ENCODE data around the gene MBD3.

The MBD3 gene

DNA sequence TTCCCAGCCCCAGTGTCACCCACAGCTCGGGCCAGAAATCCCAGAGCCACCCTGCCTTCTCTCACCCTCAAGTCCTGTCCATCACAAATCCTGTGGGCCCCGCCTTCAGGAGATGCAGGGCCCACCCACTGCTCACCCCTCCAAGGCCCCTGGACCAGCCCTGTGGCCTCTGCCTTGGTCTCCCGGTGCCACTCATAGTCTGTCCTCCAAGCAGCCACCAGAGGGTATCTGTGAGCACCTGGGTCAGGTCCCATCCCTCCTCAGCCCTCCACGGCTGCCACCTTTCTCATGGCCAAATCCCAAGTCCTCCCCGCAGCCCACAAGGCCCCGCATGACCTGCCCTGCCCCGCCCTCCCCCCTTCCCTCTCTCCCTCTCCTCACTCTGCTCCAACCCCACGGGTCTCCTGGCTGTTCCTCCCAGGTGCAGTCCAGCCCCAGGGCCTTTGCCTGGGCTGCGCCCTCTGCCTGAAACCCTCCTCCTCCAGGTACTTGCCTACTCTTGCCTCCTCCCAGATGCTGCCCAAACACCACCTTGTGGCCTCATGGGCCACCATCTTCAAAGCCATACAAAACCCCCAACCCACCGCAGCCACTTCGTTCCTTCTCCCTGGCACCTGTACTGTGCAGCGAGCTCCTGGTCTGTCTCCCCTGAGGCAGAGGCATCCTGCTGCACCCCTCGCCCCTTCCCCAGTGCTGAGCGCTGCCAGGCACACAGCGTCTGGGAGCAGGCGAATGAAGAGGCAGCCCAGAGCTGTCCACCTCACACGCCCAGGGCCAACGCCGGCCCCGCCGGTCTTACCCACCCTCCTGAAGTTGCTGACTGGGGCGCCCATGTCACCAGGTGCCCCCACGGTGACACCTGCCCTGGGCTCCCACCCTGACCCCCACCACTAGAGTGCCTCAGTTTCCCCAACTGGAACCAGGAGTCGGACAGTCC lies 25.8 kb upstream of the MBD3 start:
- Mint-ChIP-seq H3K36me3 (ENCODE audit: low read depth) (peaks cover 63% of the 10 kb centered on the region), H3K9me3 (no peaks in the 10 kb centered on the region), H3K27ac (peak overlapping the region; percentile 89), H3K4me3 (no peak overlapping the region), H3K4me1 (peaks cover 7% of the 10 kb centered on the region), H3K27me3 (ENCODE audit: low read depth, poor library complexity) (peaks cover 7% of the 10 kb centered on the region)
- TF ChIP-seq, protein P1, sequence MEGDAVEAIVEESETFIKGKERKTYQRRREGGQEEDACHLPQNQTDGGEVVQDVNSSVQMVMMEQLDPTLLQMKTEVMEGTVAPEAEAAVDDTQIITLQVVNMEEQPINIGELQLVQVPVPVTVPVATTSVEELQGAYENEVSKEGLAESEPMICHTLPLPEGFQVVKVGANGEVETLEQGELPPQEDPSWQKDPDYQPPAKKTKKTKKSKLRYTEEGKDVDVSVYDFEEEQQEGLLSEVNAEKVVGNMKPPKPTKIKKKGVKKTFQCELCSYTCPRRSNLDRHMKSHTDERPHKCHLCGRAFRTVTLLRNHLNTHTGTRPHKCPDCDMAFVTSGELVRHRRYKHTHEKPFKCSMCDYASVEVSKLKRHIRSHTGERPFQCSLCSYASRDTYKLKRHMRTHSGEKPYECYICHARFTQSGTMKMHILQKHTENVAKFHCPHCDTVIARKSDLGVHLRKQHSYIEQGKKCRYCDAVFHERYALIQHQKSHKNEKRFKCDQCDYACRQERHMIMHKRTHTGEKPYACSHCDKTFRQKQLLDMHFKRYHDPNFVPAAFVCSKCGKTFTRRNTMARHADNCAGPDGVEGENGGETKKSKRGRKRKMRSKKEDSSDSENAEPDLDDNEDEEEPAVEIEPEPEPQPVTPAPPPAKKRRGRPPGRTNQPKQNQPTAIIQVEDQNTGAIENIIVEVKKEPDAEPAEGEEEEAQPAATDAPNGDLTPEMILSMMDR (IDR thresholded peaks at IDR 0.05): no peak
- DNase-seq: no peak

DNA sequence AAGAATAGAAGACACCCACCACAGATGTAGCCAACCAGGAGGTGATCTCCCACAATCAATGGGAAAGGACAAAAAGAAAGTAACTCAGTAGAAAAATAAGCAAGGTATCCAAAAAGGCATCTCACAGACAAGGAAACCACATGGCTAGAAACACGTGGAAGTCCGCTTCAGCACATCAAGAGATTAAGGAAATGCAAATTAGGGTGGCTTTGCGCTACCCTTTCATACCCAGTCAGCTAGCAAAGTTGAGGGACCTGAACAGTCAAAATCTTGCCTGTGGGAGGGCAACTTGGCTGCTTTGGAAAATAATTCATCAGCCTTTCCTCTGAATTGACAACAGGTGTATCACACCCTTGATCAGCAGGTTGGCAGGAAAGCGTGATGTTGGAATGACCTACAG lies 24.2 kb upstream of the MBD3 start:
- Mint-ChIP-seq H3K27ac (peak overlapping the region; percentile 79), H3K27me3 (ENCODE audit: low read depth, poor library complexity) (peaks cover 4% of the 10 kb centered on the region), H3K4me3 (no peak overlapping the region), H3K4me1 (no peaks in the 10 kb centered on the region), H3K36me3 (ENCODE audit: low read depth) (peaks cover 63% of the 10 kb centered on the region), H3K9me3 (no peaks in the 10 kb centered on the region)
- no peak for DNase-seq
- TF ChIP-seq, protein P1 (IDR thresholded peaks at IDR 0.05): no peak

DNA sequence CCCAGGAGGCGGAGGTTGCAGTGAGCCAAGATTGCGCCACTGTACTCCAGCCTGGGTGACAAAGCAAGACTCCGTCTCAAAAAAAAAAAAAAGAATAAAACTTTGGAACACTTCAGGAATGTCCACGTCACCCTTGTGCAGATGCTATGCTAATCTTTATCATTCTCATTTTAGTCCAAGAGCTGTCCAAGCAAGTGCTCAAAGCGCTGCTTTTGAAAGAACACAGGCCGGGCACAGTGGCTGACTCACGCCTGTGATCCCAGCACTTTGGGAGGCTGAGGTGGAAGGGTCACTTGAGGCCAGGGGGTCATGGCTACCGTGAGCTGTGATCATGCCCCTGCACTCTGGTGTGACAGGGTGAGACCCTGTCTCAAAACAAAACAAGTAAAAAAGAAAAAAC lies 23.7 kb upstream of the MBD3 start:
- H3K27me3 Mint-ChIP-seq (ENCODE audit: low read depth, poor library complexity): peaks cover 4% of the 10 kb centered on the region
- no peak overlapping the region for H3K4me3 Mint-ChIP-seq
- DNase-seq: no peak
- peaks cover 63% of the 10 kb centered on the region for H3K36me3 Mint-ChIP-seq (ENCODE audit: low read depth)
- TF ChIP-seq, protein P1 (IDR thresholded peaks at IDR 0.05): no peak
- no peaks in the 10 kb centered on the region for H3K9me3 Mint-ChIP-seq
- H3K4me1 Mint-ChIP-seq: no peaks in the 10 kb centered on the region
- no peak overlapping the region for H3K27ac Mint-ChIP-seq

DNA sequence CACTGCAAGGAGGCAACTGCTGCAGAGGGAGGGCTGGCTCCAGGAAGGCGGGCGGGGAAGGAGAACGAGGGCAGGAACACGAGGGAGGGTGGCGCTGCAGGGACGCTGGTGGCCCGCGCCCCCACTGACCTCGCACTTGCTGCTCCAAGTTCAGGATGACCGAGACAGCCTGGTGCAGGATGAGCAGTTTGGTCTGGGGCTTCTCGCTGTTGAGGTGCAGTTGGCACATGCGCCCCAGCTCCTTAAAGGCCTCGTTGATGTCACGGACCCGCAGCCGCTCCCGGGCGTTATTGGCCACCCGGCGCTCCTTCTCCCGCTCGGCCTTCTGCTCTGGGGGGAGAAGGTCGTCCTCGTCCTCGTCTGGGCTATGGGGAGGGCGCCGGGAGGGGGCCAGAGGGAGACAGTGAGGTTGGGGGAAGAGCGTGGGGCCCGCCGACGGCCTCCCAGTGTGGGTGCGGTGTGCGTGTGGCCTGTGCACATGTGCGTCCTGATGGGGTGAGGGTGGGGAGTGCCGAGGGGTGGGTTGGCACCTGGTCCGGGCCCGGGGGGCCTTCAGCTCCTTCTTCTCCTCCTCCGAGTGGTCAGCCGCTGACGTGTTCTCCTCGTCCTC lies 22.6 kb upstream of the MBD3 start:
- no peaks in the 10 kb centered on the region for H3K9me3 Mint-ChIP-seq
- H3K4me1 Mint-ChIP-seq: no peaks in the 10 kb centered on the region
- TF ChIP-seq, protein P1 (IDR thresholded peaks at IDR 0.05): no peak
- H3K4me3 Mint-ChIP-seq: no peak overlapping the region
- no peak for DNase-seq
- peaks cover 71% of the 10 kb centered on the region for H3K36me3 Mint-ChIP-seq (ENCODE audit: low read depth)
- H3K27me3 Mint-ChIP-seq (ENCODE audit: low read depth, poor library complexity): peaks cover 4% of the 10 kb centered on the region
- no peak overlapping the region for H3K27ac Mint-ChIP-seq

DNA sequence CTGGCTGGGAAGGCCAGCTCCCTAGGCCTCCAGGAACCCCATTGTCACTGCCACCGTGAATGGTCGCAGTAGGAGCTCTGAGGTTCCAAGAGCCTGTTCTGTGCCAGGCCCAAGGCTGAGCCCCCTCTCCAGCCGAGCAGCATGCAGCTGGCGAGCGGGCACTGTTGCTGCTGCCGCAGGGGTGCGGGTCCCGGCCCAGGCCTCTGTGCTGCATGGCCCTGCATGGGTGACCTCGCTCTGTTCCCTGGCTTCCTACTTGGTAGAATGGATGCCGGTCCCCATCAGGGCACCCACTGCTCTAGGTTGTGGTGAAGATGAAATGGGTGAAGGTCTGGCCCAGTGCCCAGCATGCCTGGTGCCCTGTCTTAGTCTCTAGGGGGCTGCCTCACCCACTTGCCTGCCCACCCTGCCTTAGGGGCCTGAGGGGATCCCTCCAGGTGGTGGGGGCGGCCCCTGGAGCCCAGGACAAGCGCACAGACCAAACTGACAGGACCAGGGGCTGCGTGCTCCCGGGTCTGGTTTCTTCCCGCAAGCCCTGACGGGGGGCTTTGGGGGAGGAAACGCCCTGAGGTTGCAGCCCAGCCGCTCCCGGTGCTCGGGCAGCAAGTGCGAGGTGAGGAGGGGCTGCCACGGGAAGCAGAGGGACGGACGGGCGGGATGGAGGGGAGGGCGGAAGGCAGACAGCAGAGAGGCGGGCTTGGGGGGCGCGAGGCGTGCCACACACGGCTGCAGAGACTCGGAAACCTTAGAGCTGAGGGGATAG lies 21.3 kb upstream of the MBD3 start:
- Mint-ChIP-seq H3K27me3 (ENCODE audit: low read depth, poor library complexity) (peaks cover 4% of the 10 kb centered on the region), H3K36me3 (ENCODE audit: low read depth) (peaks cover 66% of the 10 kb centered on the region), H3K4me3 (no peak overlapping the region), H3K4me1 (no peaks in the 10 kb centered on the region), H3K27ac (no peak overlapping the region), H3K9me3 (no peaks in the 10 kb centered on the region)
- DNase-seq: no peak
- TF ChIP-seq, protein P1 (IDR thresholded peaks at IDR 0.05): no peak

Measured in nephron progenitor cell (in vitro differentiated cells).